ENCODE results near the gene PLA2G2F.
A peak's percentile ranks its signal among the peaks of the same experiment; 100 is the strongest.
"Not testable (repeated sequence)": the region's sequence is repeated elsewhere in the genome, so short reads cannot be mapped to it uniquely, and the experiment has no call there.

PLA2G2F gene

DNA sequence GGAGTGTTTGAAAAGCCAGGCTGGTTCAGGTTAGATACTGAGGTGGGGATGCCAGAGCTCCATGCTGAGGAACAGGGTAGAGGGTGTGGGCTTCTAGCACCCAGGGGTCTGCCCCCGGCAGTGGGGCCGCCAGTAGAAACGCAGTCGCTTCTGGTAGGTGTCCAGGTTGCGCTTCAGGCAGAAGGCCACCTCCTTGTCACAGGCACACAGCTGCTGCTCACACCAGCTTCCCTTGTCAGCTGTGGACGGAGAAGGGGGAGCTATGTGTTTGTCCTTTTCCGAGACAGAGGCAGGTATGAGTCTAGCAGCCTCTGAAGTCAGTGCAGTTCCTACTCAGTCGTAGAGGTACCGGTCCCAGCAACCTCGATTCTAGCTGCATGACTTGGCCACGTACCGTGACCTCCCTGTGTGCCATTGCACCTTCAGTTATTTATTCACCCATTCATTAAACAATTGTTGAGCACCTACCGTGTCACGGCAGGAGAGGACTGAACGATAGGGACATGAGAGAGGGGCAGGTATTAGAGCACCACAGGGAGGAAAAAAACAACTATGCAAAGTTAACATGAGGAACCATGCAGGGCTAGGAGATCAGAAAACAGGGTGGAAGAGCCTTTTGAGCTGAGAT lies 25.0 kb upstream of the PLA2G2F start:
- no peak for DNase-seq (ENCODE audit: low spot score)

GRCh38 chr1:20115479-20115878 lies 23.6 kb upstream of the PLA2G2F start:
- DNase-seq (ENCODE audit: low spot score), result no peak

DNA sequence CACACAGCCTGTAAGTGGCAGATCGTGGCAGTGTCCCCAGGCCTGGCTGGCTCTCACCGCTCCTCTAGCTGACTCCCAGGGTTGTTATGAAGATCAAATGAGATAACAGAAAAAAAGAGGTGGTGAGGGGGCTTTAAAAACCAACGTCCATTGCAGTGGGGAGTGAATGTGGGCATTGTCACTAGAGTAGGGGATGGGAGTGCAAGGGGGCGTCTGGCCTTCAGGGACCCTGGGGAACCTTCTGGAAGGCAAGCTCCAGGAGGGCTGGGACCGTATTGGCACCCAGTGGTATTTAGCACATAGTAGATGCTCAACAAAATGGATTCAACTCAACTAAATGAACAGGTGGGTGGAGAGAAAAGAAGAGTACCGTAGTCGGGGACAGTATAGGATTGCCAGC lies 23.2 kb upstream of the PLA2G2F start:
- DNase-seq (ENCODE audit: low spot score), result no peak

DNA sequence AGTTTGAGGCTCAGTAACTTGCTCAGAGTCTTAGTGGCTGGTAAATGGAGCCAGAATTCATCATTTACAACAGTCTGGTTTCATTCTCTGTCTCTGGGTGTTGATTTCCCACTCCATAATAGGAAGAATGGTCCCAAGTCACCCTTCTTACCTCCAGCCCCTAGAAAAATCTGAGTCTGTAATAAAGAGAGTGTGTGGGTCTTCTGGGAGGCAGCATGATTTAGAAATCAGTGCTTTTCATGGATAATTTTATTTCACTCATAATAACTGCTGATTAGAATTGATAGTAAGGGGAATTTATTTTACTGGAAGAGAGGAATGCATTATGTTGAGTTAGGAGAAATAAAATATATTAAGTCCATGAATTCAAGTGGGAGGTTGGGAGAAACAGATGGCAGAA lies 21.9 kb upstream of the PLA2G2F start:
- DNase-seq (ENCODE audit: low spot score), result no peak

GRCh38 chr1:20119347-20119746 lies 19.8 kb upstream of the PLA2G2F start, which contains the start of gene PLA2G2D:
TSS of gene PLA2G2D (minus strand) at chr1:20119536. CDS start at chr1:20119498, 38 bp downstream.
- DNase-seq (ENCODE audit: low spot score), result no peak

DNA sequence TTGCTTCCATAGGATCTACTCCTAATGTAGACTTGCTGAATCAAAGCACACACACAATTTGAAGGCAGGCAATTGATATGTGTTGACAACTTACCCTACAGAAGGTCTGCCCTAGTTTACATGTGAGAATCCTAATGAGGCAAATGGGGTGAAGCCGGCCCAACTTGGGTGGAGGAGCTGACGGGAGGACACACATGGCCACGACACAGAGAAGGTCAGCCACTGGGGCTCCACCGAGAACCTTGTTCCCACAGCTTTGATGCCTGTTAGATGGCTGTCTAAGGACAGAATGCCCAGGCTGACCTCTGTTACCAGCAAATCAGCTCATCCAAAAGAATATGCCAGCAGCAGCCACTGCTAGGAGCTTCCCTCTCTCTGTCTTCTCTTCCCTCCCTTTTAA lies 18.3 kb upstream of the PLA2G2F start:
- DNase-seq (ENCODE audit: low spot score), result no peak

DNA sequence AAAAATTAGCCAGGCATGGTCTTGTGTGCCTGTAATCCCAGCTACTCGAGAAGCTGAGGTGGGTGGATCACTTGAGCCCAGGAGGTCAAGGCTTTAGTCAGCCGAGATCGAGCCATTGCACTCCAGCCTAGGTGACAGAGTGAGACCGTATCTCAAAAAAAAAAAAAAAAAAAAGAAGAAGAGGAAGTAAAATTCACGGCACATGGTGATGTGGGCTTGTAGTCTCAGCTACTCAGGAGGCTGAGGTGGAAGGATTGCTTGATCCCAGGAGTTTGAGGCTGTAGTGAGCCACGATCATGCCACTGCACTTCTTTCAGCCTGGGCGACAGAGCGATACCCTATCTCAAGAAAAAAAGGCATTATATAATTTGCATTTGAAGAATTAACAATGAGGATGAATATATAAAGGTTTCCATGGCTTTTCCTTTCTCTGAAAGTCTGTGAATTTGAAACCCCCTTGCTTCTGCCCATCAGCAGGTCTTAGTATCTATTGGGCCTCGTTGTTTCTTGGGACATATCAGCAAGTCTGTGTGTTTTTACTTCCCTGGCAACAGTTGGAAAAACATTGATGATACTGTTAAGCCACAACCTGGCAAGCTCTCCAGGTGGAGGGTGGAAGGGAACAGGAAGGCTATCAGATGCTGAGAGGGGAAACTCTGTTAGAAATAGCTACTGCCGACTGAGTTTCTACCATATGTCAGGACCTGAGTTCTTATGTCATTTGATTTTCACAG lies 15.2 kb upstream of the PLA2G2F start:
- no peak for DNase-seq (ENCODE audit: low spot score)

DNA sequence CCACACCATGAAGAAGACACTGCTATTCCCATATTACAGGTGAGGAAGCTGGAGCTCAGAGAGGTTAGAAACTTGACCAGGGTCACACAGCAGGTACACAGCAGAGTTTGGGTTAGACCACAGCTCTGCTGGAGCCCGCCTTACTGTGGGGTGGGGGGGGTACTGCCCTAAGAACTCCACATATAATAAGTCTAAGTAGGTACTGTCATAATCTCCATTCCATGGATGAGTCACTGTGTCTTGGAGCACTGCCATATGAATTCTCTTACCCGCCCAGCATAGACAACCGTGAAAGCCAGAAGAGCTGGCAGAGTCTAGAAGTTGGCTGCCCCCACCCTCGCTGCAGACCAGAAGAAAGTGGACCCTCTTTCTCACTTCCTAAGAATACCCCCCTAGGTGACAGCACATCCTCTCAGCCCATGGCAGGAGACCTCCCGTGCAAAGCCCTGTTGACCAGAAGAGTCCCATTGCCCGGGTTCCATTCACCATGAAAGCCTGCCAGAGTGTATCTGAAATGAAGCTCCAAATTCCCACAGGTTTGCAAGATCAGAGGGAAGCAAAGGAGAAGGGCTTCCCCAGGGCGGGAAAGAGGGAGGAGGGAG lies 14.6 kb upstream of the PLA2G2F start:
- DNase-seq (ENCODE audit: low spot score), result peak; percentile 81

GRCh38 chr1:20125100-20125499 lies 14.0 kb upstream of the PLA2G2F start:
- DNase-seq (ENCODE audit: low spot score), result no peak

GRCh38 chr1:20126041-20126805 lies 12.9 kb upstream of the PLA2G2F start:
- no peak for DNase-seq (ENCODE audit: low spot score)

DNA sequence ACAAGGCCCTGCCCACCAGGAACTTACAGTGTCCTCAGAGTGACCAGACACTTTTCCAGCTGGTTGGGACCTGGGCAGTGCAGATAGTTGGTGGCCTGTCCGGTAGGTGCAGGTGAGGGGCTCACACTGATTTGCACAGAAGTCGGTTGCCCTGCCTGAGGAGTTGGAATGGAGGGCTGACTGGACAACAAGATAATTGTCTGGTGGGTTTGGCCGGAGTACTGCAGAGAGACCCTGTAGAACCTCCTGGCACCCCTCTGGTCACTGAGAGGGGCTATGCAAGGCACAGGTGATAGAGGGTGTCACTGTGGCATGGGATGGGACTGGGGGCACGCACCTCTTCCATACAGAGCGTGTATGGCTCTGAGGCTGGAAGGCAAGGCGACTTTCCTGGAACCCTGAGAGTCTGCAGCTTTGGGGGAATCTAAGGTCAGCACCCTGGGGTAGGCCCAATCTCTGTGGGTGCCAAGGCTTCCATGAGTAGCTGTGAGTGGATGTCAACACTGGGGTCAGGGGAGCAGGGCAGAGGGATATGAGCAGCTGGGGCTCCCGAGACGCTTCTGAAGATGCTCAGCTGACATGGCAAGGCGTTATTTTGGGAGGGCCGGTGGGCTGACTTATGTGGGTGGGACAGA lies 12.2 kb upstream of the PLA2G2F start:
- no peak for DNase-seq (ENCODE audit: low spot score)

GRCh38 chr1:20130518-20130917 lies 8.6 kb upstream of the PLA2G2F start:
- not testable (repeated sequence) for DNase-seq (ENCODE audit: low spot score)

- no peak for DNase-seq (ENCODE audit: low spot score)
Observed at GRCh38 chr1:20134995-20135394, 4.1 kb upstream of the PLA2G2F start.

DNA sequence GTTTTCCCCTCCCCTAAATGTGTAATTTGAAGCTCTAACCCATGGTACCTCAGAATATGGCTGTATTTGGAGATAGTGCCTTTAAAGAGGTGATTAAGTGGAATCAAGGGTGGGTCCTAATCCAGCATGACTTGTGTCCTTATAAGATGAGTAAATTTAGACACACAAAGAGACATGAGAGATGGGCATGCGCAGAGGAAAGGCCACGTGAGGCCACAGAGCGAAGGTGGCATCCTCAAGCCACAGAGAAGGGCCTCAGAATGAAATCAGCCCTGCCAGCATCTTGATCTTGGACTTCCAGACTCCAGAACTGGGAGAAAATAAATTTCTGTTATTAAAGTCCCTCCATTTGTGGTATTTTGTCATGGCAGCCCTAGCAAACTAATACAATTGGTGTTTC lies 2.9 kb upstream of the PLA2G2F start:
- no peak for DNase-seq (ENCODE audit: low spot score)

- DNase-seq (ENCODE audit: low spot score), result no peak
Observed at GRCh38 chr1:20137055-20137454, 2.1 kb upstream of the PLA2G2F start.

- no peak for DNase-seq (ENCODE audit: low spot score)
Observed at GRCh38 chr1:20137604-20138003, 1.5 kb upstream of the PLA2G2F start.

GRCh38 chr1:20138346-20138745 lies 777 bp upstream of the PLA2G2F start:
- DNase-seq (ENCODE audit: low spot score), result no peak

DNA sequence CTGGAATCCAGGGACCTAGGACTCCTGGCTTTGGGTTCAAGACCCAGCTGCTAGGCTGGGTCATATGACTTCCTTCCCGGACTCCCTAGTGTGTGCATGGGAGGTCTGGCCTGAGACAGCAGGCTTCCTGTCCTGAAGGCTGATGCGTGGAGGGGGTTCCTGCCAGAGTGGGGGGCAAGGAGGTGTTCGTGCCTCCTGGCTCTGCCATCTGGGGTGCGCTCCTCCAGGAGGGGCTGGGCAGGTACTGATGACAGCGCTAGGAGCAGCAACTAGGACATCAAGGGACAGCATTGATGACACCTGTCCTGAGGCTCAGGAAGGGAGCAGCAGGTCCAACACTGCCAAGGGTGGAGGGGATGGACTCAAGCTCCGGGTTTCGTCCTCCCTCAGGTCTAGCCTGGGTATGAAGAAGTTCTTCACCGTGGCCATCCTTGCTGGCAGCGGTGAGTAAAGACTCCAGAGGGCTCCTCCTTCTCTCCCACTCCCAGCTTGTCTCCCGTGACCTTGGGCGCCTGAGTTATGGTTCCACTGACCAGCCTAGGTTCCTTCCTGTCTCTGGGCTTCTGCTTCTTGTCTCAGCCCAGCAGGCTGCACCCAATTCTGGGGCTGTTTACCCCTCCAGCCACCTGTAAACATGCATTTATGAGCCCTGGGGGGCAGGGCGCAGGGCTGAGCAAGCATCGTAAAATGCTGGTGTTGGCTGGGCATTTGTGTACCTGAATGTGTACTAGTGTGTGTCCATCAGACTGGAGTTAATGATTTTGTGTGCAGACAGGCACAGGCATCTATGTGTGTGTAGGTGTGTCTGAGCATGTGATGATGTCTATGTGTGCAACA lies 871 bp downstream of the PLA2G2F start:
- no peak for DNase-seq (ENCODE audit: low spot score)

GRCh38 chr1:20141001-20141400 lies 1.9 kb downstream of the PLA2G2F start:
- DNase-seq (ENCODE audit: low spot score), result no peak

GRCh38 chr1:20141466-20141865 lies 2.3 kb downstream of the PLA2G2F start:
- no peak for DNase-seq (ENCODE audit: low spot score)

GRCh38 chr1:20142001-20142710 lies 3.0 kb downstream of the PLA2G2F start:
- DNase-seq (ENCODE audit: low spot score), result peak; percentile 3
